ENCODE data around the gene RPS21.

- no peak for TF ChIP-seq EZH2phosphoT487 (IDR thresholded peaks at IDR 0.05; ENCODE audit: insufficient read depth, low read depth)
- no peak for TF ChIP-seq EZH2 (IDR thresholded peaks at IDR 0.05; ENCODE audit: insufficient read depth, poor library complexity, severe bottlenecking)
Measured at GRCh38 chr20:62357187-62357667, 29.7 kb upstream of the RPS21 start.

Measured in GM23248 (cell line).